Measurements from ENCODE around the gene INPP1. TPM values are rescaled to one million over a fixed set of nuclear protein-coding genes. Genes with fewer than 3 reads are reported as not detected.
A peak's percentile ranks its signal among the peaks of the same experiment; 100 is the strongest.

The INPP1 gene
- total RNA-seq, 1 experiment from 2014 or later = 23.1 TPM

- no TSS peak for BruUV-seq (replicated peaks)
- CTCF ChIA-PET = no interaction called here
- Mint-ChIP-seq H3K4me3 (ENCODE audit: low read depth, unreplicated experiment) (no peak overlapping the region), H3K36me3 (ENCODE audit: insufficient read depth, unreplicated experiment) (peaks cover 17% of the 10 kb centered on the region), H3K27ac (ENCODE audit: unreplicated experiment) (no peak overlapping the region), H3K27me3 (ENCODE audit: unreplicated experiment) (no peaks in the 10 kb centered on the region), H3K4me1 (ENCODE audit: low read depth, unreplicated experiment) (peaks cover 20% of the 10 kb centered on the region), H3K9me3 (ENCODE audit: low read depth, unreplicated experiment) (no peaks in the 10 kb centered on the region)
- intact Hi-C loops (cut with micrococcal nuclease; ENCODE audit: unreplicated experiment) = no loop called here
- no peak for DNase-seq
- TF ChIP-seq CTCF (IDR thresholded peaks at IDR 0.05; ENCODE audit: unreplicated experiment) = no peak
Observed at GRCh38 chr2:190339394-190339793, 4.0 kb upstream of the INPP1 start.

- no TSS peak for BruUV-seq (replicated peaks)
- H3K4me3 Mint-ChIP-seq (ENCODE audit: low read depth, unreplicated experiment) = no peak overlapping the region
- CTCF ChIA-PET = no interaction called here
- H3K27ac Mint-ChIP-seq (ENCODE audit: unreplicated experiment) = no peak overlapping the region
- peak; percentile 33 for DNase-seq
- peaks cover 12% of the 10 kb centered on the region for H3K4me1 Mint-ChIP-seq (ENCODE audit: low read depth, unreplicated experiment)
- TF ChIP-seq CTCF (IDR thresholded peaks at IDR 0.05; ENCODE audit: unreplicated experiment) = no peak
- H3K9me3 Mint-ChIP-seq (ENCODE audit: low read depth, unreplicated experiment) = no peaks in the 10 kb centered on the region
- intact Hi-C loops (cut with micrococcal nuclease; ENCODE audit: unreplicated experiment) = no loop called here
- peaks cover 20% of the 10 kb centered on the region for H3K36me3 Mint-ChIP-seq (ENCODE audit: insufficient read depth, unreplicated experiment)
- no peaks in the 10 kb centered on the region for H3K27me3 Mint-ChIP-seq (ENCODE audit: unreplicated experiment)
Observed at GRCh38 chr2:190340369-190340768, 3.0 kb upstream of the INPP1 start.

- peak overlapping the region; percentile 95 for H3K4me3 Mint-ChIP-seq (ENCODE audit: low read depth, unreplicated experiment)
- intact Hi-C loops (cut with micrococcal nuclease; ENCODE audit: unreplicated experiment) = no loop called here
Observed at GRCh38 chr2:190342611-190343010, 778 bp upstream of the INPP1 start.

GRCh38 chr2:190343089-190343535 is 277 bp upstream of the INPP1 start:
- CTCF ChIA-PET = interaction anchor here (1.0 kb wide), 1 partner anchor 23 kb away, joined by 3 read pairs; the partner anchor contains the start of gene HIBCH
- peak overlapping the region; percentile 95 for H3K4me3 Mint-ChIP-seq (ENCODE audit: low read depth, unreplicated experiment)
- no peaks in the 10 kb centered on the region for H3K9me3 Mint-ChIP-seq (ENCODE audit: low read depth, unreplicated experiment)
- H3K27me3 Mint-ChIP-seq (ENCODE audit: unreplicated experiment) = no peaks in the 10 kb centered on the region
- H3K36me3 Mint-ChIP-seq (ENCODE audit: insufficient read depth, unreplicated experiment) = peaks cover 20% of the 10 kb centered on the region
- intact Hi-C loops (cut with micrococcal nuclease; ENCODE audit: unreplicated experiment) = no loop called here
- peaks cover 12% of the 10 kb centered on the region for H3K4me1 Mint-ChIP-seq (ENCODE audit: low read depth, unreplicated experiment)
- peak overlapping the region; percentile 77 for H3K27ac Mint-ChIP-seq (ENCODE audit: unreplicated experiment)
- no TSS peak for BruUV-seq (replicated peaks)
- DNase-seq = no peak
- TF ChIP-seq CTCF (IDR thresholded peaks at IDR 0.05; ENCODE audit: unreplicated experiment) = no peak

More at GRCh38 chr2:190342611-190343010, 778 bp upstream of the INPP1 start:
- Mint-ChIP-seq H3K27ac (ENCODE audit: unreplicated experiment) (no peak overlapping the region), H3K4me1 (ENCODE audit: low read depth, unreplicated experiment) (peaks cover 12% of the 10 kb centered on the region), H3K36me3 (ENCODE audit: insufficient read depth, unreplicated experiment) (peaks cover 20% of the 10 kb centered on the region), H3K9me3 (ENCODE audit: low read depth, unreplicated experiment) (no peaks in the 10 kb centered on the region), H3K27me3 (ENCODE audit: unreplicated experiment) (no peaks in the 10 kb centered on the region)
- CTCF ChIA-PET = interaction anchor here (1.0 kb wide), 1 partner anchor 23 kb away, joined by 3 read pairs; the partner anchor contains the start of gene HIBCH
- no peak for DNase-seq
- TSS peak; percentile 73 for BruUV-seq (replicated peaks)
- TF ChIP-seq CTCF (IDR thresholded peaks at IDR 0.05; ENCODE audit: unreplicated experiment) = no peak
